GM12878 (cell line): Measurements from ENCODE around the gene ALG10B. TPM values are rescaled to one million over a fixed set of nuclear protein-coding genes. Genes with fewer than 3 reads are reported as not detected.

Experiments
- IRF4 ChIP-seq: IDR thresholded peaks from 2 replicates; pipeline ENCODE4 v1.6.1; 2011; ENCODE audit warnings: low read depth, low read length
- JUNB ChIP-seq: IDR thresholded peaks from 2 replicates; pipeline ENCODE4 v1.6.1; 2016; ENCODE audit warnings: antibody characterized with exemption, mild to moderate bottlenecking
- JUND ChIP-seq: IDR thresholded peaks from 2 replicates; pipeline ENCODE4 v1.6.1; 2012; ENCODE audit warnings: low read depth, mild to moderate bottlenecking, low read length, improper control_type of control experiment, moderate library complexity
- KDM1A ChIP-seq: fragments of 200-600 bp; sonication (generic); IDR thresholded peaks from 2 replicates; pipeline ENCODE4 v1.6.1; 2016; ENCODE audit warnings: borderline replicate concordance
- PAX8 ChIP-seq: fragments of 450-650 bp; IDR thresholded peaks from 2 replicates; pipeline ENCODE4 v1.6.1; 2017; ENCODE audit warnings: mild to moderate bottlenecking, moderate library complexity
- PML ChIP-seq: IDR thresholded peaks from 2 replicates; pipeline ENCODE4 v1.6.1; 2012; ENCODE audit warnings: low read length, inconsistent platforms
- POLR2AphosphoS2 ChIP-seq: IDR thresholded peaks from 2 replicates; pipeline ENCODE4 v1.6.1; 2011; ENCODE audit warnings: low read depth, mild to moderate bottlenecking, low read length, improper control_type of control experiment, moderate library complexity
- RFX5 ChIP-seq: IDR thresholded peaks from 2 replicates; pipeline ENCODE4 v1.6.1; 2011; ENCODE audit warnings: low read depth, low read length, improper control_type of control experiment
- SP1 ChIP-seq: IDR thresholded peaks from one replicate; pipeline ENCODE4 v1.6.1; 2011; ENCODE audit warnings: low read depth, low read length
- SPI1 ChIP-seq: IDR thresholded peaks from 2 replicates; pipeline ENCODE4 v1.6.1; 2011; ENCODE audit warnings: low read depth, mild to moderate bottlenecking, low read length, moderate library complexity, borderline replicate concordance; ENCODE audit not compliant: insufficient read depth
- SUPT20H ChIP-seq: IDR thresholded peaks from 2 replicates; pipeline ENCODE4 v1.6.1; 2011; ENCODE audit warnings: low read depth, mild to moderate bottlenecking, low read length, moderate library complexity, borderline replicate concordance; ENCODE audit not compliant: control insufficient read depth
- ZNF217 ChIP-seq: fragments of 450-650 bp; IDR thresholded peaks from 2 replicates; pipeline ENCODE4 v1.6.1; 2017; ENCODE audit warnings: antibody characterized with exemption, mild to moderate bottlenecking
- polyA plus RNA-seq, 11 experiments: library from polyadenylated mRNA; depleted of rRNA in 4 of 11; unstranded in 6 of 11; stranded (reverse) in 5 of 11; fragments of >200 nt; fragmentation: Nextera tagmentation in 4 of 11; fragmentation: Illumina TruSeq in 1 of 11; extraction: Ambion mirVana in 4 of 11; extraction: Trizol in 1 of 11; gene quantifications; 1 replicate in 1 of 11; 2 replicates in 10 of 11; pipeline versions ENCODE4 v1.2.1 to v1.2.3, GENCODE V29; 2011 to 2016; ENCODE audit warnings: inconsistent platforms in 2 of 11, missing spikeins in 2 of 11, low read depth in 1 of 11
- total RNA-seq, 4 experiments: library from RNA; depleted of rRNA in 3 of 4; stranded (reverse); fragments of >200 nt in 3 of 4; fragmentation: Illumina TruSeq in 1 of 4; extraction: Trizol in 1 of 4; gene quantifications; 2 replicates each; pipeline versions ENCODE4 v1.2.1 to v1.2.3, GENCODE V29; 2013 to 2021
- TF ChIP-seq, protein P1 (sequence below): fragments of 450-650 bp; IDR thresholded peaks from 2 replicates; pipeline ENCODE4 v1.6.1; 2017; ENCODE audit warnings: mild to moderate bottlenecking, low read depth, inconsistent platforms; ENCODE audit not compliant: poor library complexity, severe bottlenecking
- TF ChIP-seq, protein P2 (sequence below): fragments of 450-650 bp; IDR thresholded peaks from 2 replicates; pipeline ENCODE4 v1.6.1; 2016; ENCODE audit warnings: mild to moderate bottlenecking
- TF ChIP-seq, protein P3 (sequence below): fragments of 150-350 bp; IDR thresholded peaks from 2 replicates; pipeline ENCODE4 v1.6.1; 2014; ENCODE audit warnings: mild to moderate bottlenecking, low read depth, low read length
- TF ChIP-seq, protein P4 (sequence below): fragments of 450-650 bp; conservative IDR thresholded peaks from 2 replicates; pipeline ENCODE4 v1.6.1; 2017; ENCODE audit warnings: mild to moderate bottlenecking, moderate library complexity
- TF ChIP-seq, protein P5 (sequence below): IDR thresholded peaks from 2 replicates; pipeline ENCODE4 v1.6.1; 2012; ENCODE audit warnings: improper control_type of control experiment, low read depth, low read length; ENCODE audit not compliant: insufficient replicate concordance

ALG10B gene
- total and polyA plus RNA-seq, 10 of the 15 experiments (the other 5 are each of a cell fraction or from before 2014, with no cell fraction given), result 2.0 to 23.7 (median 8.8) TPM

DNA sequence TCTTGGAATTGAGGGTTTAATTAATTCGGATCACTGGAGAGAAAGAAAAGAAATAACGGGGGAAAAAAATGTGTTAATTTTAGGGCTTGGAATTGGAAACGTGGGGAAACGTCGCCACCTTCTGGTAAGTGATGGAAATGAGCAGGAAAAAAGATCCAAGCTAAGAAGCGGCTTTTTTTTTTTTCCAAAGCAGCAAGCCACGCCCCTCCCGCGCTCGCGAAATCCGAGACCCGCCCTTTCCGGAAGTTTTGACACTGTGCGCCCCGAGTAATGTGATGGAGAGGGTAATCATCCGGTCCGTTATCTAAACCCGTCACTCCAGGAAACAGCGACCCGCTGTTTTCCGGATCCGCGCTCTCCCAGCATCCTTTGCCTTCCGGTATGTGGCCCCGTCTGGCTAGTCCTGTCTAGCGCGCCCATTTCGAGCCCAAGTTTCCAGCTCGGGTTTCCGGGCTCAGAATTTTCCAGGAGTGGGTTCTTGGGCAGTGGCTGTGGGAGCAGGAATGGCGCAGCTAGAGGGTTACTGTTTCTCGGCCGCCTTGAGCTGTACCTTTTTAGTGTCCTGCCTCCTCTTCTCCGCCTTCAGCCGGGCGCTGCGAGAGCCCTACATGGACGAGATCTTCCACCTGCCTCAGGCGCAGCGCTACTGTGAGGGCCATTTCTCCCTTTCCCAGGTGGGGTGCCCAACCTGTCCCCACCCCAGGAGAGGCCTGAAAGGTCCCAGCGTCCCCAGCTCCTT lies at the start of gene ALG10B (continued):
- TF ChIP-seq, protein P1, sequence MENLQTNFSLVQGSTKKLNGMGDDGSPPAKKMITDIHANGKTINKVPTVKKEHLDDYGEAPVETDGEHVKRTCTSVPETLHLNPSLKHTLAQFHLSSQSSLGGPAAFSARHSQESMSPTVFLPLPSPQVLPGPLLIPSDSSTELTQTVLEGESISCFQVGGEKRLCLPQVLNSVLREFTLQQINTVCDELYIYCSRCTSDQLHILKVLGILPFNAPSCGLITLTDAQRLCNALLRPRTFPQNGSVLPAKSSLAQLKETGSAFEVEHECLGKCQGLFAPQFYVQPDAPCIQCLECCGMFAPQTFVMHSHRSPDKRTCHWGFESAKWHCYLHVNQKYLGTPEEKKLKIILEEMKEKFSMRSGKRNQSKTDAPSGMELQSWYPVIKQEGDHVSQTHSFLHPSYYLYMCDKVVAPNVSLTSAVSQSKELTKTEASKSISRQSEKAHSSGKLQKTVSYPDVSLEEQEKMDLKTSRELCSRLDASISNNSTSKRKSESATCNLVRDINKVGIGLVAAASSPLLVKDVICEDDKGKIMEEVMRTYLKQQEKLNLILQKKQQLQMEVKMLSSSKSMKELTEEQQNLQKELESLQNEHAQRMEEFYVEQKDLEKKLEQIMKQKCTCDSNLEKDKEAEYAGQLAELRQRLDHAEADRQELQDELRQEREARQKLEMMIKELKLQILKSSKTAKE, result no peak
- TF ChIP-seq, protein P2, sequence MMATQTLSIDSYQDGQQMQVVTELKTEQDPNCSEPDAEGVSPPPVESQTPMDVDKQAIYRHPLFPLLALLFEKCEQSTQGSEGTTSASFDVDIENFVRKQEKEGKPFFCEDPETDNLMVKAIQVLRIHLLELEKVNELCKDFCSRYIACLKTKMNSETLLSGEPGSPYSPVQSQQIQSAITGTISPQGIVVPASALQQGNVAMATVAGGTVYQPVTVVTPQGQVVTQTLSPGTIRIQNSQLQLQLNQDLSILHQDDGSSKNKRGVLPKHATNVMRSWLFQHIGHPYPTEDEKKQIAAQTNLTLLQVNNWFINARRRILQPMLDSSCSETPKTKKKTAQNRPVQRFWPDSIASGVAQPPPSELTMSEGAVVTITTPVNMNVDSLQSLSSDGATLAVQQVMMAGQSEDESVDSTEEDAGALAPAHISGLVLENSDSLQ, result peak; percentile 44; the same call in 1 of the 2 replicates
- TF ChIP-seq JUND (no peak), PML (peak; percentile 79; the same call in 1 of the 2 replicates), SUPT20H (no peak), ZNF217 (no peak), PAX8 (no peak), SP1 (peak; percentile 82), SPI1 (no peak), JUNB (no peak), RFX5 (no peak), IRF4 (peak; percentile 74; the same call in 1 of the 2 replicates), KDM1A (no peak), POLR2AphosphoS2 (0 out of 2 replicates have a peak, but pooled peaks have one; percentile 38)
- TF ChIP-seq, protein P3, sequence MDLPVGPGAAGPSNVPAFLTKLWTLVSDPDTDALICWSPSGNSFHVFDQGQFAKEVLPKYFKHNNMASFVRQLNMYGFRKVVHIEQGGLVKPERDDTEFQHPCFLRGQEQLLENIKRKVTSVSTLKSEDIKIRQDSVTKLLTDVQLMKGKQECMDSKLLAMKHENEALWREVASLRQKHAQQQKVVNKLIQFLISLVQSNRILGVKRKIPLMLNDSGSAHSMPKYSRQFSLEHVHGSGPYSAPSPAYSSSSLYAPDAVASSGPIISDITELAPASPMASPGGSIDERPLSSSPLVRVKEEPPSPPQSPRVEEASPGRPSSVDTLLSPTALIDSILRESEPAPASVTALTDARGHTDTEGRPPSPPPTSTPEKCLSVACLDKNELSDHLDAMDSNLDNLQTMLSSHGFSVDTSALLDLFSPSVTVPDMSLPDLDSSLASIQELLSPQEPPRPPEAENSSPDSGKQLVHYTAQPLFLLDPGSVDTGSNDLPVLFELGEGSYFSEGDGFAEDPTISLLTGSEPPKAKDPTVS, result peak; percentile 77; the same call in 1 of the 2 replicates
- TF ChIP-seq, protein P4, sequence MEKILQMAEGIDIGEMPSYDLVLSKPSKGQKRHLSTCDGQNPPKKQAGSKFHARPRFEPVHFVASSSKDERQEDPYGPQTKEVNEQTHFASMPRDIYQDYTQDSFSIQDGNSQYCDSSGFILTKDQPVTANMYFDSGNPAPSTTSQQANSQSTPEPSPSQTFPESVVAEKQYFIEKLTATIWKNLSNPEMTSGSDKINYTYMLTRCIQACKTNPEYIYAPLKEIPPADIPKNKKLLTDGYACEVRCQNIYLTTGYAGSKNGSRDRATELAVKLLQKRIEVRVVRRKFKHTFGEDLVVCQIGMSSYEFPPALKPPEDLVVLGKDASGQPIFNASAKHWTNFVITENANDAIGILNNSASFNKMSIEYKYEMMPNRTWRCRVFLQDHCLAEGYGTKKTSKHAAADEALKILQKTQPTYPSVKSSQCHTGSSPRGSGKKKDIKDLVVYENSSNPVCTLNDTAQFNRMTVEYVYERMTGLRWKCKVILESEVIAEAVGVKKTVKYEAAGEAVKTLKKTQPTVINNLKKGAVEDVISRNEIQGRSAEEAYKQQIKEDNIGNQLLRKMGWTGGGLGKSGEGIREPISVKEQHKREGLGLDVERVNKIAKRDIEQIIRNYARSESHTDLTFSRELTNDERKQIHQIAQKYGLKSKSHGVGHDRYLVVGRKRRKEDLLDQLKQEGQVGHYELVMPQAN, result peak; percentile 63; the same call in 1 of the 2 replicates
- TF ChIP-seq, protein P5, sequence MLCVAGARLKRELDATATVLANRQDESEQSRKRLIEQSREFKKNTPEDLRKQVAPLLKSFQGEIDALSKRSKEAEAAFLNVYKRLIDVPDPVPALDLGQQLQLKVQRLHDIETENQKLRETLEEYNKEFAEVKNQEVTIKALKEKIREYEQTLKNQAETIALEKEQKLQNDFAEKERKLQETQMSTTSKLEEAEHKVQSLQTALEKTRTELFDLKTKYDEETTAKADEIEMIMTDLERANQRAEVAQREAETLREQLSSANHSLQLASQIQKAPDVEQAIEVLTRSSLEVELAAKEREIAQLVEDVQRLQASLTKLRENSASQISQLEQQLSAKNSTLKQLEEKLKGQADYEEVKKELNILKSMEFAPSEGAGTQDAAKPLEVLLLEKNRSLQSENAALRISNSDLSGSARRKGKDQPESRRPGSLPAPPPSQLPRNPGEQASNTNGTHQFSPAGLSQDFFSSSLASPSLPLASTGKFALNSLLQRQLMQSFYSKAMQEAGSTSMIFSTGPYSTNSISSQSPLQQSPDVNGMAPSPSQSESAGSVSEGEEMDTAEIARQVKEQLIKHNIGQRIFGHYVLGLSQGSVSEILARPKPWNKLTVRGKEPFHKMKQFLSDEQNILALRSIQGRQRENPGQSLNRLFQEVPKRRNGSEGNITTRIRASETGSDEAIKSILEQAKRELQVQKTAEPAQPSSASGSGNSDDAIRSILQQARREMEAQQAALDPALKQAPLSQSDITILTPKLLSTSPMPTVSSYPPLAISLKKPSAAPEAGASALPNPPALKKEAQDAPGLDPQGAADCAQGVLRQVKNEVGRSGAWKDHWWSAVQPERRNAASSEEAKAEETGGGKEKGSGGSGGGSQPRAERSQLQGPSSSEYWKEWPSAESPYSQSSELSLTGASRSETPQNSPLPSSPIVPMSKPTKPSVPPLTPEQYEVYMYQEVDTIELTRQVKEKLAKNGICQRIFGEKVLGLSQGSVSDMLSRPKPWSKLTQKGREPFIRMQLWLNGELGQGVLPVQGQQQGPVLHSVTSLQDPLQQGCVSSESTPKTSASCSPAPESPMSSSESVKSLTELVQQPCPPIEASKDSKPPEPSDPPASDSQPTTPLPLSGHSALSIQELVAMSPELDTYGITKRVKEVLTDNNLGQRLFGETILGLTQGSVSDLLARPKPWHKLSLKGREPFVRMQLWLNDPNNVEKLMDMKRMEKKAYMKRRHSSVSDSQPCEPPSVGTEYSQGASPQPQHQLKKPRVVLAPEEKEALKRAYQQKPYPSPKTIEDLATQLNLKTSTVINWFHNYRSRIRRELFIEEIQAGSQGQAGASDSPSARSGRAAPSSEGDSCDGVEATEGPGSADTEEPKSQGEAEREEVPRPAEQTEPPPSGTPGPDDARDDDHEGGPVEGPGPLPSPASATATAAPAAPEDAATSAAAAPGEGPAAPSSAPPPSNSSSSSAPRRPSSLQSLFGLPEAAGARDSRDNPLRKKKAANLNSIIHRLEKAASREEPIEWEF, result no peak
